Activated T-helper 1 cell treated with anti-CD3 and anti-CD28 coated beads, Interleukin-2, amount 50 U/mL, for 16 hours (primary cell): Measurements from ENCODE around the gene IER3.
A peak's percentile ranks its signal among the peaks of the same experiment; 100 is the strongest.
"Not testable (repeated sequence)": the region's sequence is repeated elsewhere in the genome, so short reads cannot be mapped to it uniquely, and the experiment has no call there.

Source experiments
- DNase-seq, 2 donors: peaks; one replicate each; pipeline ENCODE4 v3.0.0-alpha.2; 2020; ENCODE audit warnings: low read depth in 1 of 2, low spot score in 1 of 2

Gene IER3

DNA sequence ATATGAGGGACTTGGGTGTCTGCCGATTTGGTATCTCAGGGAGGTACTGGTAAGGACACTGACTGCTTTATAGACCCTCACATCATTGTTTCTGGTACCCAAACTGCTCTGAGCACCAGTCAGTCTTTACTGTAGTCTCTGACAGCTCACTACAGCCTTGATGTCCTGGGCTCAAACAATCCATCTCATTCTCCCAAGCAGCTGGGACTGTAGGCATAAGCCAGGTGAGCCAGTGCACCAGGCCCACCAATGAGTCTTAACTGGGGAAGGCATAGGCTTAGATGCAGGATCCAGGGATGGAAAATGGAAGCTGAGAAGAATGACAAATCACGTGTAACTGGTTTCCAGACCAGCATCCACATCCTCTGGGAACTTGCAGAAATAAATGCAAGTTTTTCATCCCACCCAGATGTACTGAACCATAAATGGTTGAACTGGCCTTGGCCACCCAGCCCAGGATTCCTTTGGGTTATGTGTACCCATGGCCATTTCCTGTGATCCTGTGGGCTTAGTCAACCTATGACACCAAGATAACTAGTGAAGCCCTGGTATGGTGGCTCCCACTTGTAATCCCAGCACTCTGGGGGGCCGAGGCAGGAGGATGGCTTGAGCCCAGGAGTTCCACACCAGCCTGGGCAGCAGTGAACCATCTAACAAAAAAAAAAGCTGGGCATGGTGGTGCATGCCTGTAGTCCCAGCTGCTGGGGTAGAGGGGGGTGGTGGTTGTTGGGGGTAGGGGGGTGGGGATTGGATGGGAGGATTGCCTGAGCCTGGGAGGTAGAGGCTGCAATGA, 18.4 kb downstream of the IER3 start:
- no peak for DNase-seq

DNA sequence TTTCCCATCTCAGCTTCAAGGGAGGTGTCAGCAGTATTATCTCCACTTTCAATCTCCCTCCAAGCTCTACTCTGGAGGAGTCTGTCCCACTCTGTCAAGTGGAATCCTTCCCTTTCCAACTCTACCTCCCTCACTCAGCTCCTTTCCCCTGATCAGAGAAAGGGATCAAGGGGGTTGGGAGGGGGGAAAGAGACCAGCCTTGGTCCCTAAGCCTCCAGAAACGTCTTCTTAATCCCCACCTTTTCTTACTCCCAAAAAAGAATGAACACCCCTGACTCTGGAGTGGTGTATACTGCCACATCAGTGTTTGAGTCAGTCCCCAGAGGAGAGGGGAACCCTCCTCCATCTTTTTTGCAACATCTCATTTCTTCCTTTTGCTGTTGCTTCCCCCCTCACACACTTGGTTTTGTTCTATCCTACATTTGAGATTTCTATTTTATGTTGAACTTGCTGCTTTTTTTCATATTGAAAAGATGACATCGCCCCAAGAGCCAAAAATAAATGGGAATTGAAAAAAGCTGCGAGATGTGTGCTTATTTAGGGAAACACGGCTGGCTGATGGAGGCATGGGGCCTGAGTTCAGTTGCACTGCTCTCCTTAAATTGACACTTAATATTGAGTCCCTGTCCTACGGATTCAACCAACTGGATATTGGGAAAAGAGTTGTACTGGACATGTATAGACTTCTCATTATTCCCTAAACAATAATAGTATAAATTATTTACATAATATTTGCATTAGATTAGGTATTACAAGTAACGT, 19.3 kb downstream of the IER3 start:
- DNase-seq = no peak

DNA sequence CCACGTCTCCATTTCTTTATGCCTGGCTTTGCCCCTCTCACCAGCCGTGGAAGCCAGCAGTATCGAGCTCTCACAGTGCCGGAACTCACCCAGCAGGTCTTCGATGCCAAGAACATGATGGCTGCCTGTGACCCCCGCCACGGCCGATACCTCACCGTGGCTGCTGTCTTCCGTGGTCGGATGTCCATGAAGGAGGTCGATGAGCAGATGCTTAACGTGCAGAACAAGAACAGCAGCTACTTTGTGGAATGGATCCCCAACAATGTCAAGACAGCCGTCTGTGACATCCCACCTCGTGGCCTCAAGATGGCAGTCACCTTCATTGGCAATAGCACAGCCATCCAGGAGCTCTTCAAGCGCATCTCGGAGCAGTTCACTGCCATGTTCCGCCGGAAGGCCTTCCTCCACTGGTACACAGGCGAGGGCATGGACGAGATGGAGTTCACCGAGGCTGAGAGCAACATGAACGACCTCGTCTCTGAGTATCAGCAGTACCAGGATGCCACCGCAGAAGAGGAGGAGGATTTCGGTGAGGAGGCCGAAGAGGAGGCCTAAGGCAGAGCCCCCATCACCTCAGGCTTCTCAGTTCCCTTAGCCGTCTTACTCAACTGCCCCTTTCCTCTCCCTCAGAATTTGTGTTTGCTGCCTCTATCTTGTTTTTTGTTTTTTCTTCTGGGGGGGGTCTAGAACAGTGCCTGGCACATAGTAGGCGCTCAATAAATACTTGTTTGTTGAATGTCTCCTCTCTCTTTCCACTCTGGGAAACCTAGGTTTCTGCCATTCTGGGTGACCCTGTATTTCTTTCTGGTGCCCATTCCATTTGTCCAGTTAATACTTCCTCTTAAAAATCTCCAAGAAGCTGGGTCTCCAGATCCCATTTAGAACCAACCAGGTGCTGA, 20.3 kb downstream of the IER3 start:
- not testable (repeated sequence) for DNase-seq

DNA sequence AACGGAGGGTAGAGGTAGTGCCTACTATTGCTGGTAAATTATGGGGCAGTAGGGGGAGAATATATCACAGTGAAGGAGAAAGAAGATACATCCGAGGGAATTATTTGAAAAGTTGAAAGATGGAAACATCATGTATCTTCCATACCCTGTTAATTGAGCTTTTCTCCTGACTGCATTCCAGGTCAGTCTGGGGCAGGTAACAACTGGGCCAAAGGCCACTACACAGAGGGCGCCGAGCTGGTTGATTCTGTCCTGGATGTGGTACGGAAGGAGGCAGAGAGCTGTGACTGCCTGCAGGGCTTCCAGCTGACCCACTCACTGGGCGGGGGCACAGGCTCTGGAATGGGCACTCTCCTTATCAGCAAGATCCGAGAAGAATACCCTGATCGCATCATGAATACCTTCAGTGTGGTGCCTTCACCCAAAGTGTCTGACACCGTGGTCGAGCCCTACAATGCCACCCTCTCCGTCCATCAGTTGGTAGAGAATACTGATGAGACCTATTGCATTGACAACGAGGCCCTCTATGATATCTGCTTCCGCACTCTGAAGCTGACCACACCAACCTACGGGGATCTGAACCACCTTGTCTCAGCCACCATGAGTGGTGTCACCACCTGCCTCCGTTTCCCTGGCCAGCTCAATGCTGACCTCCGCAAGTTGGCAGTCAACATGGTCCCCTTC, 21.0 kb downstream of the IER3 start:
- DNase-seq = not testable (repeated sequence)

DNA sequence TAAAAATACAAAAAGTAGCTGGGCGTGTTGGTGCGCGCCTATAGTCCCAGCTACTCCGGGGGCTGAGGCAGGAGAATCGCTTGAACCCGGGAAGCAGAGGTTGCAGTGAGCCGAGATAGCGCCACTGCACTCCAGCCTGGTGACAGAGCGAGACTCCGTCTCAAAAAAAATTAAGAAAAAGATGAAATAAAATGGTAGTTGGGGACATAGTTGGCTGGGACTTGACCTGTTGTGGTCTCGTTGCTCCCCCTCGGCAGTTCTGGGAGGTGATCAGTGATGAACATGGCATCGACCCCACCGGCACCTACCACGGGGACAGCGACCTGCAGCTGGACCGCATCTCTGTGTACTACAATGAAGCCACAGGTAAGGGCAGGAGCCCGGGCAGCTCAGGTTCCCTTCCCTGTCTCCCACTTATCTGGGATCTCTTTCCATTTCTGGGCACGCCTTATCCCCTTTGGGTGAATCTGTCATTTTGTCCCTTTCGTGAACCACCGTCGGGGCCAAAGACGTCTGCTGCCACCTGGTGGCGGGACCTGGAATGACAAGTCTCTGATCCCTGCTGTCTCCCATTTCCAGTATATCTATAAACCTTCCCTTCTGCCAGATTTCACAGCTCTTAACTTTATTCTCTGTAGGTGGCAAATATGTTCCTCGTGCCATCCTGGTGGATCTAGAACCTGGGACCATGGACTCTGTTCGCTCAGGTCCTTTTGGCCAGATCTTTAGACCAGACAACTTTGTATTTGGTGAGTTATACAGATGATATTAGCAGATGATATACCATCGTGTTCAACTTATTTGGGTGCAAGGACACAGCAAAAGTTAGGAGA, 21.9 kb downstream of the IER3 start:
- peak; percentile 79 to 89 for DNase-seq

DNA sequence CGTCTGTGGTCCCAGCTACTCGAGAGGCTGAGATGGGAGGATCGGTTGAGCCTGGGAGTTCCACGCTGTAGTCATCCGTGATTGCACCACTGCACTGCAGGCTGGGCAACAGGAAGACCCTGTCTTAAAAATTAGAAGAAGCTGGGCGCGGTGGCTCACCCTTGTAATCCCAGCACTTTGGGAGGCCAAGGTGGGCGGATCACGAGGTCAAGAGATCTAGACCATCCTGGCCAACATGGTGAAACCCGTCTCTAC, 22.4 kb downstream of the IER3 start:
- DNase-seq = not testable (repeated sequence)

DNA sequence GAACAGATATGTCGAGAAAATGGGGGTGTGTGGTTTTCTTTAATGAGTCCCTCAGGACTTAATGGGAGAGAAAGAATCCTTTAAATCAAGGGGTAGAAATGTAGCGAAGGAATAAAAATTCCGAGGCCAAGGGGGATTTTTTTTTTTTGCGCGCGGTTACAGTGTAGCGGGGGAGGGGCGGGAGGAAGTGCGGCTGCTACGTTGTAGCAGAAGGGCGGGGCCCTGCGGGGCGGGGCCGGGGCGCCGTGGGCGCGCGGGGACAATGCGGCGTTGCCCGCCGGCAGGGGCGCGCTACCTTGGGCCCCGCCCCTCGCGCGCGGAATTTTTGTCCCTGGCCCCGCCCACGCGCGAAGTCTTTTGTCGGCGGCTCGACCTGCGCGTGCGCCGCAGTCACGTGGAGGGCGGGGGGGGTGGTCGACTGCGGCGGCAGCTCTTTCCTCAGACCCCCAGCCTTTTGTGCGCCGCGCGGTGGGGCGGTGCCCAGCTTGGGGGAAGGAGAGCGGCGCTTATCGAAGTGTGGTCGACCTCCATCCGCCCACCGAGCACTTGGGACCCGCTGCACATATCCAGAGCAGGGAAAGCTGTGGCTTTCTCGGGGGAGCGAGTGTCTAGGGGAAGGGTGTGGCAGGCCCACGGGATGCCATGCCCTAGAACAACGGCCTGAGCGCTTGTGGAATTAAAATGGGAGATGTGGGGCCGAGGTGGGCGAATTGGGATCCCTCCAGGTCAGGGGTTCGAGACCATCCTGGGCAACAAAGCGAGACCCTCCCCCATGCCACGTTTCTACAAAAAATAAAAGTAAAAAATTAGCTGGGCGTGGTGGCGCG, 22.9 kb downstream of the IER3 start:
- peak; percentile 87 to 96 for DNase-seq

DNA sequence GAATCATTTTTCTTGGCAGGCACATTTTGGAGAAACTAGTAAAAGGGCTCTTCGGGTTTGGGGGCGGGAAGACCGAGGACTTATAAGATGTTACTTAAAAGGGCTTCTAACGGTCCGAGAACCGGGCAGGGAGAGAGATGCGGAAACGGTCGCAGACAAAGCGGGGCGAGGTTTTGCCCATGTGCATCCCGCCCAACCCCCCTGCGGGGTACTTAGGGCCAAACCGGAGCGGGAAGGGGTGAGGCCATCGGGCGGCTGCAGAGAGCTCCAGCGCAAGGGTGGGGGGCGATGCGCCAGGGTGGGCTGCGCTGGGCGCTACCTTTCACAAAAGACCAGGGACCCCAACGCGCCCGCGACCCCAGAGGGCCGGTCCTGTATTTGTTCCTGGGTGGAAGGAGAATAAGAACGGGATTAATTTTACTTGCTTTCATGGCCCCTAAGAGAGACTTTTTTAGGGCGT, 23.6 kb downstream of the IER3 start:
- peak in 1 of 2 donors; percentile 33 for DNase-seq

DNA sequence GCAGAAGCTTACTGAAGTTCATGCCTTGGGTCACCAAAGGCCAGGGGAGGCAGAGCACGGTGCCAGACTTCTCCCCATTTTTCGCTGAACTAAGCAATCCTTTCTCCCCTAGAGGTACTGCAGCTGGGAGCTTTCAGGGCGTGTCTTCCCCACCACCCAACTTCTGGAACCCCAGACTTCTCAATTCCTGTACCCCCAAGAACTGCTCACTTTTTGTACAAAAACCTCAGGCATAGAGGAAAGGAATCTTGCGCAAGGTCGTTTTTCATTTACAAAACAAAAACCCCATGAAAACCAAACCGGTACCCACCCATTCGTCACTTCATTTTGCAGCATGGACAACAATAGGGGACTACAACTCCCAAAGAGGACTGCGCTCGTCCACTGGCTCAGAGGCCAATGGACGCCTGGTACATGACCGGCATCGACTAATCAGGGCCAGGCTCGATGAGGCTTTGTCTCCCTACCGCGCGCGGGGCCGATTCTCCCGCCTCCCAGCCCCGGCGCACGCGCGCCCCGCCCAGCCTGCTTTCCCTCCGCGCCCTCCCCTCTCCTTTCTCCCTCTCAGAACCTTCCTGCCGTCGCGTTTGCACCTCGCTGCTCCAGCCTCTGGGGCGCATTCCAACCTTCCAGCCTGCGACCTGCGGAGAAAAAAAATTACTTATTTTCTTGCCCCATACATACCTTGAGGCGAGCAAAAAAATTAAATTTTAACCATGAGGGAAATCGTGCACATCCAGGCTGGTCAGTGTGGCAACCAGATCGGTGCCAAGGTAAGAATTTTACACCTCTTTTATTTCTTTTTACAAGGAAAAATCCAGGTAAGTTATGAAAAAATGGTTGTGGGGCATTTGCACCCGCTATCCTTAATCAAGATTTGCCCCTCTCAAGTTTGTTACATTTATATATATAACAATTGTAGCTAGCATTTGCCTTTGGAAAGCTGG, 24.3 kb downstream of the IER3 start, which contains the start of gene TUBB:
TUBB (plus strand) TSS at position 562 of the 947 bp plus-strand sequence; CDS start at position 717, 155 bp downstream.
- peak; percentile 84 to 92 for DNase-seq

DNA sequence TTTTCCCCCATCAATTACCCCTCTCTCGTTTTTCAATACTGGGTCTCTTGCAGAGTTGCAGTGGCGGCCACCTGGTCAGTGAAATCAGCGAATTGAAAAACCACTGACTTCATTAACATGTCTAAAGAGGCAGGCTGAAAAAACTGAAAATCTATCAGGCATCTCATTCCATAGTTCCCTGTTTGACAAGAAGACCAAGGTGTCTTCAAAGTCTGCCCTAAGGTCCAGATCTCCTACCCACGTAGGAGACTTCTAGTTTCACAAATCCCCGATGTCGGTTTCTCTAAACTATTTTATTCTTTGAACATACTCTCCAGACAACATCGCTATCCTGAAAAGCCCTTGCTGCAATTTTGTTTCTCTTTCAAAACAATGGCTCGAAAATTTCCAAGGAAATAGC, 25.0 kb downstream of the IER3 start:
- no peak for DNase-seq

DNA sequence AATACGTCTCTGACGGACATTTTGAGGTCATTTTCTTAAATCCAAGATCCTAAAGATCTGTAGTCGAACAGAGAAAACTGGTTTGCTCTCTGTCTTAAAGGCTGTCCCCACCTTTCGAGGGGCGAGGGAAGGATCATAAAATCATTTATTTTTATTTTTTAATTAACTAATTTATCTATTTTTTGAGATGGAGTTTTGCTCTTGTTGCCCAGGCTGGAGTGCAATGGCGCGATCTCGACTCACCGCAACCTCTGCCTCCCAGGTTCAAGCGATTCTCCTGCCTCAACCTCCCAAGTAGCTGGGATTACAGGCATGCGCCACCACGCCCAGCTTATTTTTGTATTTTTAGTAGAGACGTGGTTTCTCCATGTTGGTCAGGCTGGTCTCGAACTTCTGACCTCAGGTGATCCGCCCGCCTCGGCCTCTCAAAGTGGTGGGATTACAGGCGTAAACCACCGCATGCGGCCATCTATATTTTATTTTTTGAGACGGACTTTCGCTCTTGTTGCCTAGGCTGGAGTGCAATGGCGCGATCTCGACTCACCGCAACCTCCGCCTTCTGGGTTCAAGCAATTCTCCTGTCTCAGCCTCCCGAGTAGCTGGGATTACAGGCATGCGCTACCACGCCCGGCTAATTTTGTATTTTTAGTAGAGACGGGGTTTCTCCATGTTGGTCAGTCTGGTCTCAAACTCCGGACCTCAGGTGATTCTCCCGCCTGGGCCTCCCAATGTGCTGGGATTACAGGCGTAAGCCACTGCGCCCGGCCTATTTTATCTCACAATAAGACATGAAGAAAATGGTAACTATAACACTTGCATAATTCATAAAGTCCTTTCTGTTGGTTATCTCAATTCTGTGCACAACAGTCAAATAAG, 26.3 kb downstream of the IER3 start:
- DNase-seq = not testable (repeated sequence)

DNA sequence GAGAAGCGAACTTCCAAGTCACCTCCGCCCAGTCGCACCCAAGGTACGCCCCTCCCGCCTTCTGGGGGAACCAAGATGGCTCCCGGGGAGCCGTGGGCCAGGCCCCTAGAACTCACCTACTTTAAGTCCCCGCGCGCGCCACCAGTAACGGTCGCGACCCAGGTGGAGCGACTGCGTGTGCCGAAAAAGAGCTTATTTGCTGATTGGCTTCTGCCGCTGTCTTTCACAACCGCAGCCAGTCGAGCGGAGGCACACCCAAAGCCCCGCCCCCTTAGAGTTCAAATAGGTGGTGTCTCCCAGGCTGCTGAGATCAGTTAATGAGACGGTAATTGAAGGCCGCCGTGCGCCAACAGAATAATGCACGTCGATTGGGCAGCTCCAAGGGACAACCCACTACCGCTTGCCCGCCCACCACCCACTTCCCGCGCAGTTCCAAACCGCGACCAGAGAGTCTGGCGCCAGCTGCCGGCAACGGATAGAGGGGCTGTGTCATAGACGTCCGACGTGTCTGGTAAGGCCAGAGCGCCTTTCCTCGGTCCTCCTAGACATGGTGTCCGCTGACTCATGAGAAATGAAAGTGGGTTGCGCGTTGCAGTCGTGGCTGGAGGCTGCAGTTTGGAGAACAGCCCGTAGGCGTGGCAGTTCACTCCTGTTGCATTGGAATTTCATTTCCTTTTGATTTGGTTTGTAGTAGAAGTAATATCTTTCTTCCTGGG, 27.1 kb downstream of the IER3 start, which contains the start of gene MDC1:
MDC1 (minus strand) TSS at position 153 of the 716 bp plus-strand sequence. CDS start 2,106 bp downstream, outside the sequence.
- peak; percentile 96 to 98 for DNase-seq

DNA sequence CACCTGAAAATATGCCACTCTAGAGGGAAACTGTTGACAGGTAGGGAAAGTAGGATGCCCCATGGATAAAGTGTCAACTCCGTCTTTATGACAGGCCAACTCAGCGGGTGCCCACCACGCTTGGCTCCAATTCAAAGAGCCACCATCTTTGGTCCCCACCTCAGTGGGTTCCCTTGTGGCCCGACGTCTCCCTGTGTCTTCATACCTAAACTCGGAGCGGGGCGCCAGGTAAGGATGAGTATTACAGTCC, 27.5 kb downstream of the IER3 start:
- no peak for DNase-seq

DNA sequence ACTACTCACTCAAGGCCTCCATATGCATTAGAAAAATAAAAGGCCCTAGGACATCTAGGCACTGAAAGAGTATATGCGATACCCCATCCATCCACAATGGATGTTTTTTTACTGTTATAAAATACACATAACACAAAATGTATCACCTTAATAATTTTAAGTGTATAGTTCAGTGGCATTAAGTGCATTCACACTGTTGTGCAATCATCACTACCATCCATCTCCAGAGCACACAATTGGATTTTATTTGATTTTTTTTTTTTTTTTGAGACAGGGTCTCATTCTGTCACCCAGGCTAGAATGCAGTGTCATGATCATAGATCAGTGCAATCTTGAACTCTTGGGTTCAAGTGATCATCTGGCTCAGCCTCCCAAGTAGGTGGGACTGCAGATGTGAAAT, 30.1 kb downstream of the IER3 start:
- DNase-seq = no peak

DNA sequence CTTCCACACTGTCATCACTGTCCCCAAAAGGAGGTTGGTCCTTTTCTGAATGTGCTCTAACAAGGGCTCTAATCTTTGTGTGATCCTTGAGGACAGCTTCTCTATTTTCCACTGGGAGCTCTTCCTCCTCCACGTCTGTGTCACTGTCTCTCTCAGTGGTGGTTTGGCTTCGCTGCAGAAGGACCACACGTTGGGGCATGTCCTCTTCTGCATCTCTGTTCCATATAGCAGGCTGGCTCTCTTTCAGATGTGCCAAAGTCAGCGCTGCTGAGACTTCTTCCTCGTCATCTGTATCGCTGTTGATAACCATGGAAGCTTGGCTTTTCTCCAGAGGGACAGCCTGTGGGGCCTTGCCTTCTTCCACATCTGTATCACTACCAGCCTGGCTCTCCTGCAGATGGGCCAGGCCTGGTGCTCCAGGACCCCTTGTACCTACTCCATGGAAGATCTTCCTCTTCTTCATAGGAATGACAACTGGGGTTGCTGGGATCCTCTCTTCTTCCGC, 31.9 kb downstream of the IER3 start:
- DNase-seq = no peak

DNA sequence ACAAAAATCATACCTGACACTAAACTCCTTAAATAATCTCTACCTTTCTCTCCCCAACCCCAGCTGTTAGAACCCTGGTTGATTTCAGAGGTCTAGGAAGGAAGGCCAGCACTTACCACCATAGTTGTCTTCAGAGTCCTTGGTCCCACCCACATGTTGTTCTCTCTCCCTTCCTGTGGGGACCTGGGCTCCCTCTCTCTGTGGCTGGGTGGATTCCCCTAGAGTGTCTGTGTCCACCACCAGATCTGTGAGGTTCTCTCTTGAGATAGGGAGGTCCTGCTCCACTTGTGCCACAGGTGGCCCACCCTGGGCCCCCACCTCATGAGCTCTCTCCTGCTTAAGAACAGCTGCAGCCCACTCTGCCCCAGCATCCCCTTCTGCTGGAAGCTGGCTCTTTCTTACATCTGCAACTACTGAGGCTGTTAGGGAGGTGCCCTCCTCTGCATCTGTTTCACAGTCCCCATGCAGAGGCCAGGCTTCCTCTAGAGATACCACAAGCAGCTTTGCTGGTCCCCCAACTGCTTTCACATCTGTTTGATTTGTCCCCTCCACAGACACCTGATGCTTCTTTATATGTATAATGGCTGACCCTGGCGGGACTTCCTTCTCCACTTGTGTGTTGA, 32.5 kb downstream of the IER3 start:
- no peak for DNase-seq
